HG02885 (cell line): ENCODE measurements around the gene ANKRD18A.
"Not testable (repeated sequence)": the region's sequence is repeated elsewhere in the genome, so short reads cannot be mapped to it uniquely, and the experiment has no call there.

Source experiments
- ATAC-seq: cut with Tn5 transposase; IDR thresholded peaks from one replicate; pipeline ENCODE4 v1.9.1; 2021; ENCODE audit warnings: mild to moderate bottlenecking; ENCODE audit not compliant: unreplicated experiment, poor library complexity

ANKRD18A gene

GRCh38 chr9:38553019-38553418 is 67.4 kb downstream of the ANKRD18A start:
- ATAC-seq = not testable (repeated sequence)

- ATAC-seq = not testable (repeated sequence)
These were observed 73.8 kb downstream of the ANKRD18A start for GRCh38 chr9:38546497-38547163.

- not testable (repeated sequence) for ATAC-seq
These were observed 79.9 kb downstream of the ANKRD18A start for GRCh38 chr9:38540535-38540934.

- no peak for ATAC-seq
These were observed 91.1 kb downstream of the ANKRD18A start for GRCh38 chr9:38529317-38529716.

- ATAC-seq = no peak
These were observed 92.9 kb downstream of the ANKRD18A start for GRCh38 chr9:38527503-38527902.

- ATAC-seq = no peak
These were observed 93.8 kb downstream of the ANKRD18A start for GRCh38 chr9:38526591-38526990.

- ATAC-seq = no peak
These were observed 97.3 kb downstream of the ANKRD18A start for GRCh38 chr9:38523121-38523520.

GRCh38 chr9:38521762-38522161 is 98.6 kb downstream of the ANKRD18A start:
- ATAC-seq = no peak
